HepG2 (cell line): Measurements from ENCODE around the gene CCDC116. TPM values are rescaled to one million over a fixed set of nuclear protein-coding genes. Genes with fewer than 3 reads are reported as not detected.

Experiments
- PATZ1 ChIP-seq: sonication (generic); formaldehyde crosslinking; IDR thresholded peaks from 2 replicates; pipeline ENCODE4 v1.4.0; 2020; ENCODE audit warnings: missing genetic modification reagents
- SP5 ChIP-seq: IDR thresholded peaks from 2 replicates; pipeline ENCODE4 v1.6.1; 2016; ENCODE audit warnings: low read depth, borderline replicate concordance
- SYNCRIP ChIP-seq: fragments of 200-400 bp; formaldehyde crosslinking; IDR thresholded peaks from 2 replicates; pipeline ENCODE4 v1.6.1; 2018; ENCODE audit warnings: mild to moderate bottlenecking, low read depth, low read length; ENCODE audit not compliant: insufficient read depth
- TFAP4 ChIP-seq: sonication (generic); IDR thresholded peaks from 2 replicates; pipeline ENCODE4 v1.6.1; 2016; ENCODE audit warnings: low read depth, borderline replicate concordance
- ZNF607 ChIP-seq: sonication (generic); formaldehyde crosslinking; IDR thresholded peaks from 2 replicates; pipeline ENCODE4 v1.5.1; 2020; ENCODE audit warnings: missing genetic modification reagents, mild to moderate bottlenecking, borderline replicate concordance
- polyA plus RNA-seq, 8 experiments: library from polyadenylated mRNA; depleted of rRNA in 3 of 8; stranded (reverse) in 7 of 8; unstranded in 1 of 8; fragments of >200 nt; fragmentation: Illumina TruSeq in 4 of 8; extraction: Trizol in 4 of 8; gene quantifications; 2 replicates each; pipeline versions ENCODE4 v1.2.1 to v1.2.3, GENCODE V29; 2011 to 2016; ENCODE audit warnings: low read depth in 4 of 8, missing spikeins in 1 of 8, mixed read lengths in 1 of 8; ENCODE audit not compliant: insufficient read depth in 1 of 8
- total RNA-seq, 5 experiments: library from RNA; depleted of rRNA; stranded (reverse); fragments of >200 nt; fragmentation: Illumina TruSeq; extraction: Trizol; gene quantifications; 2 replicates each; pipeline ENCODE4 v1.2.3, GENCODE V29; 2016; ENCODE audit warnings: low read depth in 1 of 5
- TF ChIP-seq, protein P1 (sequence below): sonication (generic); formaldehyde crosslinking; IDR thresholded peaks from 2 replicates; pipeline ENCODE4 v1.8.1; 2023; ENCODE audit warnings: mild to moderate bottlenecking, inconsistent platforms, moderate library complexity, missing genetic modification reagents, borderline replicate concordance

Gene CCDC116
- total and polyA plus RNA-seq, 2 of the 13 experiments (the other 11 are each of a cell fraction or from before 2014, with no cell fraction given), result 0.15 to 0.33 TPM

- no peak for TF ChIP-seq TFAP4
- no peak for TF ChIP-seq SP5 (CRISPR knock-in tag)
- TF ChIP-seq SYNCRIP, result no peak
- no peak for TF ChIP-seq ZNF607 (CRISPR knock-in tag)
- TF ChIP-seq, protein P1, sequence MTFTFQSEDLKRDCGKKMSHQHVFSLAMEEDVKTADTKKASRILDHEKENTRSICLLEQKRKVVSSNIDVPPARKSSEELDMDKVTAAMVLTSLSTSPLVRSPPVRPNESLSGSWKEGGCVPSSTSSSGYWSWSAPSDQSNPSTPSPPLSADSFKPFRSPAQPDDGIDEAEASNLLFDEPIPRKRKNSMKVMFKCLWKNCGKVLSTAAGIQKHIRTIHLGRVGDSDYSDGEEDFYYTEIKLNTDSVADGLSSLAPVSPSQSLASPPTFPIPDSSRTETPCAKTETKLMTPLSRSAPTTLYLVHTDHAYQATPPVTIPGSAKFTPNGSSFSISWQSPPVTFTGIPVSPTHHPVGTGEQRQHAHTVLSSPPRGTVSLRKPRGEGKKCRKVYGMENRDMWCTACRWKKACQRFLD (CRISPR knock-in tag), result no peak
- peak; percentile 57 for TF ChIP-seq PATZ1 (CRISPR knock-in tag)
- TF ChIP-seq, all 625 proteins: peak for 10
Measured at GRCh38 chr22:21652547-21653545, 20.3 kb downstream of the CCDC116 start (continued).
